ENCODE measurements around the gene DKK2.

The DKK2 gene

DNA sequence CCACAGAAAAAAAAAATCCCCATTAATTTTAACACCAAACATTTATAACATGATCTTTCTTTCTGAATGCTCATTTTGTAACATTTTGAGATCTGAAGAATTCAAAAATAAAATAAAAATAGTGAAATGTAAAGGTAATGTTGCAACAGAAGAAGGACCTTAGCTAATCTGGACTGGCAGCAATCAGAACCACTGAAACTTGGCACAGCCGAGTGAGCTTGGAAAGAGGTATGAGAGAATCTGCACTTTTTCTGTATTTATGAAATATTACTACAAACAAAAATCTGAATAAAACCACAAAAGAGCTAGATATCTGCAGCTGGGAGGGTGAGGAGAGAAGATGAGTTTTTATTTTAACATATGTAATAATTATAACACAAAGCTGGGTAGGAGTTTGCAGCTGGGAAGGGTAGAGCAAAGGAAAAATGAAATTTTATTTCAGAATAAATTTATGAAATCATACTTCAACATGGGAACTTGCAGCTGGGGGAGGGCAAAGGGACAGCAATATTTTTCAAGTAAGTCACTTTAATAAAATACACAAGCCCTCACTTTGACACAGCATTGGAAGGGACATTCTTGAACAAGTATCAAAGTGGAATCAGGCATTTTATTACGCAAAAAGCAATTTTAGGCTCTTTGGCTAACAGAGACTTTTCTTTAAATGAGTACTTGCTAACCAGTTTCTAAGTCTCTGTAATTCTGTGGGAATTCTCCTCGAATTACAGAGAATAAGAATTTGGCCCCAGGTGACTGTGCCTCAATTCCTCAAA, 26.7 kb downstream of the DKK2 start:
- no peak for TF ChIP-seq CREB1 (IDR thresholded peaks at IDR 0.05; ENCODE audit: low read depth)
- TF ChIP-seq, protein P1, sequence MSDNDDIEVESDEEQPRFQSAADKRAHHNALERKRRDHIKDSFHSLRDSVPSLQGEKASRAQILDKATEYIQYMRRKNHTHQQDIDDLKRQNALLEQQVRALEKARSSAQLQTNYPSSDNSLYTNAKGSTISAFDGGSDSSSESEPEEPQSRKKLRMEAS (IDR thresholded peaks at IDR 0.05), result no peak
- no peak for TF ChIP-seq EP300 (IDR thresholded peaks at IDR 0.05; ENCODE audit: borderline replicate concordance)
- TF ChIP-seq CEBPB (IDR thresholded peaks at IDR 0.05), result no peak
- TF ChIP-seq, protein P2, sequence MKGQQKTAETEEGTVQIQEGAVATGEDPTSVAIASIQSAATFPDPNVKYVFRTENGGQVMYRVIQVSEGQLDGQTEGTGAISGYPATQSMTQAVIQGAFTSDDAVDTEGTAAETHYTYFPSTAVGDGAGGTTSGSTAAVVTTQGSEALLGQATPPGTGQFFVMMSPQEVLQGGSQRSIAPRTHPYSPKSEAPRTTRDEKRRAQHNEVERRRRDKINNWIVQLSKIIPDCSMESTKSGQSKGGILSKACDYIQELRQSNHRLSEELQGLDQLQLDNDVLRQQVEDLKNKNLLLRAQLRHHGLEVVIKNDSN (IDR thresholded peaks at IDR 0.05), result no peak
- TF ChIP-seq EGR1 (IDR thresholded peaks at IDR 0.05), result no peak
- no peak for TF ChIP-seq FOXM1 (IDR thresholded peaks at IDR 0.05; ENCODE audit: borderline replicate concordance, low read depth)
- no peak for TF ChIP-seq TEAD4 (IDR thresholded peaks at IDR 0.05)

DNA sequence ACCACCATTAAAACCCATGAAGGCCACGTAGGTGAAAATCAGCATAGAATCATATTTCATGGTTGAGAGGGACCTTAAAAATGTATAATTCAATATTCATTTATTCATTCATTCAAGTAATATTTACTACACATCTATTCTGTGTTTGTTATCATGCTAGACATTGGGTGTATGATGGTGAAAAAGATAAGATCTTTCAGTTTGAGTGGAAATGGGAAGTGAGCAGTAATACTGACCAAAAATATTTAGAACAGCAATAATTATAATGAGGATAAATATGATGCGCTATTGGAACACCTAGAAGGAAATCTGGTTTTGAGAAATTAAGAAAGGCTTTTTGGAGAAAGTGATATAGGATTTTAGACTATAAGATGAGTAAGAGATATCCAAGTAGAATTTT, 28.0 kb downstream of the DKK2 start:
- TF ChIP-seq CEBPB (IDR thresholded peaks at IDR 0.05), result no peak
- no peak for TF ChIP-seq ZBTB7A (IDR thresholded peaks at IDR 0.05; ENCODE audit: low read depth)
- TF ChIP-seq CREB1 (IDR thresholded peaks at IDR 0.05; ENCODE audit: low read depth), result no peak
- TF ChIP-seq RAD21 (IDR thresholded peaks at IDR 0.05; ENCODE audit: low read depth), result no peak
- TF ChIP-seq EP300 (IDR thresholded peaks at IDR 0.05; ENCODE audit: borderline replicate concordance), result no peak
- no peak for TF ChIP-seq YY1 (IDR thresholded peaks at IDR 0.05; ENCODE audit: low read depth)
- TF ChIP-seq TCF12 (IDR thresholded peaks at IDR 0.05; ENCODE audit: low read depth), result no peak
- TF ChIP-seq EGR1 (IDR thresholded peaks at IDR 0.05), result no peak
- TF ChIP-seq, protein P2 (IDR thresholded peaks at IDR 0.05), result no peak
- TF ChIP-seq, protein P3, sequence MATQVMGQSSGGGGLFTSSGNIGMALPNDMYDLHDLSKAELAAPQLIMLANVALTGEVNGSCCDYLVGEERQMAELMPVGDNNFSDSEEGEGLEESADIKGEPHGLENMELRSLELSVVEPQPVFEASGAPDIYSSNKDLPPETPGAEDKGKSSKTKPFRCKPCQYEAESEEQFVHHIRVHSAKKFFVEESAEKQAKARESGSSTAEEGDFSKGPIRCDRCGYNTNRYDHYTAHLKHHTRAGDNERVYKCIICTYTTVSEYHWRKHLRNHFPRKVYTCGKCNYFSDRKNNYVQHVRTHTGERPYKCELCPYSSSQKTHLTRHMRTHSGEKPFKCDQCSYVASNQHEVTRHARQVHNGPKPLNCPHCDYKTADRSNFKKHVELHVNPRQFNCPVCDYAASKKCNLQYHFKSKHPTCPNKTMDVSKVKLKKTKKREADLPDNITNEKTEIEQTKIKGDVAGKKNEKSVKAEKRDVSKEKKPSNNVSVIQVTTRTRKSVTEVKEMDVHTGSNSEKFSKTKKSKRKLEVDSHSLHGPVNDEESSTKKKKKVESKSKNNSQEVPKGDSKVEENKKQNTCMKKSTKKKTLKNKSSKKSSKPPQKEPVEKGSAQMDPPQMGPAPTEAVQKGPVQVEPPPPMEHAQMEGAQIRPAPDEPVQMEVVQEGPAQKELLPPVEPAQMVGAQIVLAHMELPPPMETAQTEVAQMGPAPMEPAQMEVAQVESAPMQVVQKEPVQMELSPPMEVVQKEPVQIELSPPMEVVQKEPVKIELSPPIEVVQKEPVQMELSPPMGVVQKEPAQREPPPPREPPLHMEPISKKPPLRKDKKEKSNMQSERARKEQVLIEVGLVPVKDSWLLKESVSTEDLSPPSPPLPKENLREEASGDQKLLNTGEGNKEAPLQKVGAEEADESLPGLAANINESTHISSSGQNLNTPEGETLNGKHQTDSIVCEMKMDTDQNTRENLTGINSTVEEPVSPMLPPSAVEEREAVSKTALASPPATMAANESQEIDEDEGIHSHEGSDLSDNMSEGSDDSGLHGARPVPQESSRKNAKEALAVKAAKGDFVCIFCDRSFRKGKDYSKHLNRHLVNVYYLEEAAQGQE (IDR thresholded peaks at IDR 0.05; ENCODE audit: low read depth), result no peak
- TF ChIP-seq TAF1 (IDR thresholded peaks at IDR 0.05; ENCODE audit: low read depth), result no peak

DNA sequence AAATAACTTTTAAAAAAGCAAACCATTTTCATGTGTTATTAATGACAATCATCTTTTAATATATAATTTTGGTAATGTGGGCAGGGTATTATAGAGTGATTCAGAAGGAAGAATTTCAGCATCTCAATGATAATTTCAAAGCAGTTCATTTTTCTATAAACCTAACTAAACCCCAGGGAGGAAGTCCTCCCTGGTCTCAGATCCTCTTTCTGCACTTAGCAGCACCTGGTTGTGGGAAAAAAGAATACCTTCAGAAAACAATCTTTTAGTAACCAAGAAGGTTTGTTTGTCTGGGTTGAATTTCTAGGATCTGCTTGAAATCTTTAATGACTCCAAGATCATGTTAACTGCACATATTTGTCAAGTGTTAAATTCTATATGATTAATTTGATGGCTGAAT, 29.9 kb downstream of the DKK2 start:
- no peak for TF ChIP-seq TCF12 (IDR thresholded peaks at IDR 0.05; ENCODE audit: low read depth)
- TF ChIP-seq CREB1 (IDR thresholded peaks at IDR 0.05; ENCODE audit: low read depth), result no peak
- no peak for TF ChIP-seq TEAD4 (IDR thresholded peaks at IDR 0.05)
- TF ChIP-seq, protein P3 (IDR thresholded peaks at IDR 0.05; ENCODE audit: low read depth), result no peak
- TF ChIP-seq TAF1 (IDR thresholded peaks at IDR 0.05; ENCODE audit: low read depth), result no peak
- TF ChIP-seq EGR1 (IDR thresholded peaks at IDR 0.05), result no peak
- TF ChIP-seq, protein P1 (IDR thresholded peaks at IDR 0.05), result no peak
- no peak for TF ChIP-seq ZBTB7A (IDR thresholded peaks at IDR 0.05; ENCODE audit: low read depth)
- TF ChIP-seq CEBPB (IDR thresholded peaks at IDR 0.05), result no peak
- TF ChIP-seq EP300 (IDR thresholded peaks at IDR 0.05; ENCODE audit: borderline replicate concordance), result no peak
- TF ChIP-seq, protein P2 (IDR thresholded peaks at IDR 0.05), result no peak
- TF ChIP-seq FOXM1 (IDR thresholded peaks at IDR 0.05; ENCODE audit: borderline replicate concordance, low read depth), result no peak
- no peak for TF ChIP-seq NFIC (IDR thresholded peaks at IDR 0.05)

DNA sequence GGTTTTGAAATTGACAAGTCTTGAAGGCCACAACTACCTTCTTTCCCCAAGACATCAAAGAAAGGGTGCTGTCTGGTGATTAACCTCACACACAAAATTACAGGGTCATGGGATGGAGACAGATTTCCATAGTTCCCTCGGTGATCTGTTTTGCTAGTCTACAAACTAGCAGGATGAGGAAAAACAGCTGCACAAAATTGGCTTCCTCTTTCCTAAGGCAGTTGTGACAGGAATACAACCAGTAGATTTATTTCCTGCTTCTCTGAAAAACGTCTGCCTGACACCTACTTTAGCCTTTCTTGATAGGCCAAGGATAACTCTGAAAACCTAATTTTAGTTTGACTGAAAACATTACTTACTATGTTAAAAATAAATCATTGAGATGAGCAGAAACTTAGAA, 39.6 kb downstream of the DKK2 start:
- TF ChIP-seq FOXM1 (IDR thresholded peaks at IDR 0.05; ENCODE audit: borderline replicate concordance, low read depth), result no peak
- TF ChIP-seq, protein P3 (IDR thresholded peaks at IDR 0.05; ENCODE audit: low read depth), result no peak

All from Ishikawa (cell line).